MM.1S (cell line): ENCODE measurements around the gene MAL.
"Not testable (repeated sequence)": the region's sequence is repeated elsewhere in the genome, so short reads cannot be mapped to it uniquely, and the experiment has no call there.

Source experiments
- DNase-seq: peaks from one replicate; pipeline ENCODE4 v3.0.0-alpha.2; 2015
- H2AFZ ChIP-seq: fragments of 300-600 bp; sonication (generic); 2 replicates; pipeline ENCODE4 v1.6.0; 2016; ENCODE audit warnings: antibody characterized with exemption, low read length
- H3F3A ChIP-seq: fragments of 300-600 bp; sonication (generic); 2 replicates; pipeline ENCODE4 v1.6.1; 2016; ENCODE audit warnings: mild to moderate bottlenecking, antibody characterized with exemption, low read length, moderate library complexity, mixed read lengths; ENCODE audit not compliant: insufficient read depth
- H3K27ac ChIP-seq: fragments of 300-600 bp; sonication (generic); 2 replicates; pipeline ENCODE4 v1.5.1; 2016; ENCODE audit warnings: mild to moderate bottlenecking, low read length
- H3K27me3 ChIP-seq: fragments of 300-600 bp; sonication (generic); replicated peaks from 2 replicates; pipeline ENCODE4 v1.6.0; 2016; ENCODE audit warnings: low read length; ENCODE audit not compliant: insufficient read depth
- H3K36me3 ChIP-seq: fragments of 300-600 bp; sonication (generic); replicated peaks from 2 replicates; pipeline ENCODE4 v1.6.1; 2016; ENCODE audit warnings: mild to moderate bottlenecking, low read length, mixed read lengths; ENCODE audit not compliant: insufficient read depth
- H3K4me1 ChIP-seq: fragments of 300-600 bp; sonication (generic); 2 replicates; pipeline ENCODE4 v1.6.1; 2016; ENCODE audit warnings: low read length, mixed read lengths
- H3K4me2 ChIP-seq: fragments of 300-600 bp; sonication (generic); 2 replicates; pipeline ENCODE4 v1.6.0; 2016; ENCODE audit warnings: low read depth, low read length
- H3K4me3 ChIP-seq: fragments of 300-600 bp; sonication (generic); 2 replicates; pipeline ENCODE4 v1.5.1; 2016; ENCODE audit warnings: low read length, mixed read lengths
- H3K79me2 ChIP-seq: fragments of 300-600 bp; sonication (generic); 2 replicates; pipeline ENCODE4 v1.6.1; 2016; ENCODE audit warnings: mixed run types, low read length, mixed read lengths
- H3K9ac ChIP-seq: fragments of 300-600 bp; sonication (generic); 2 replicates; pipeline ENCODE4 v1.6.1; 2016; ENCODE audit warnings: low read length, mixed read lengths
- H3K9me2 ChIP-seq: fragments of 300-600 bp; sonication (generic); replicated peaks from 2 replicates; pipeline ENCODE4 v1.6.1; 2016; ENCODE audit warnings: mild to moderate bottlenecking, low read length, mixed read lengths; ENCODE audit not compliant: insufficient read depth
- H3K9me3 ChIP-seq: fragments of 300-600 bp; sonication (generic); replicated peaks from 2 replicates; pipeline ENCODE4 v1.6.1; 2016; ENCODE audit warnings: mild to moderate bottlenecking, low read length, mixed read lengths; ENCODE audit not compliant: insufficient read depth
- H4K20me1 ChIP-seq: fragments of 300-600 bp; sonication (generic); 2 replicates; pipeline ENCODE4 v1.6.1; 2016; ENCODE audit warnings: mild to moderate bottlenecking, low read length, moderate library complexity, mixed read lengths; ENCODE audit not compliant: insufficient read depth
- EZH2 ChIP-seq: fragments of 300-600 bp; sonication (generic); optimal IDR thresholded peaks from 2 replicates; pipeline ENCODE3; 2017; ENCODE audit warnings: low read depth, mild to moderate bottlenecking, antibody characterized with exemption, low read length, mixed read lengths
- EZH2phosphoT487 ChIP-seq: fragments of 300-600 bp; sonication (generic); IDR thresholded peaks from 2 replicates; pipeline ENCODE4 v1.6.1; 2018; ENCODE audit warnings: antibody characterized with exemption, low read length
- TF ChIP-seq, protein P1 (sequence below): fragments of 300-600 bp; sonication (generic); IDR thresholded peaks from 2 replicates; pipeline ENCODE4 v1.5.1; 2016; ENCODE audit warnings: antibody characterized with exemption, low read length, mixed read lengths

The MAL gene

DNA sequence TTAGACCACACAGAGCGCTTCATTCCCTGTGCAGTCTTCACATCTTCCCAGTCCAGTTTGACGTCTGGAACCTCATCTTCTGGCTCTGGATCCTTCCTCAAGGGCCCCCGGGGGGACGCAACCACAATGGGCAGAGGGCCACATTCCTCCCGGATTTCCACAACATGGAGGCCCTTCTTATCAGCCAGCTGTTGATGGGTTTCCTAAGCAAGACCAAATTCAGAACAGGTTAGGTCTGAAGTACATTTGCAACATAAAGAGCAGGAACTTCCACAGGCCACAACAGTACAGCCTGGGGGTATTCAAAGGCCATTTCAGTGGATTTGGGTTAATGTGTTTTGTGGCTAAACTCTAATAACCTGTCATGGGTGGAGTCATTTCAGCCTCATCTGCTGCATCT lies 61.9 kb downstream of the MAL start:
- H3K9ac ChIP-seq, result no peak overlapping the region
- no peaks in the 10 kb centered on the region for H3K9me3 ChIP-seq
- no peaks in the 10 kb centered on the region for H3K27me3 ChIP-seq
- H3K79me2 ChIP-seq, result no peaks in the 10 kb centered on the region
- no peak overlapping the region for H3K4me3 ChIP-seq
- H3K36me3 ChIP-seq, result peaks cover 17% of the 10 kb centered on the region; the same call in 1 of the 2 replicates
- H3K4me2 ChIP-seq, result no peak overlapping the region
- TF ChIP-seq, protein P1, sequence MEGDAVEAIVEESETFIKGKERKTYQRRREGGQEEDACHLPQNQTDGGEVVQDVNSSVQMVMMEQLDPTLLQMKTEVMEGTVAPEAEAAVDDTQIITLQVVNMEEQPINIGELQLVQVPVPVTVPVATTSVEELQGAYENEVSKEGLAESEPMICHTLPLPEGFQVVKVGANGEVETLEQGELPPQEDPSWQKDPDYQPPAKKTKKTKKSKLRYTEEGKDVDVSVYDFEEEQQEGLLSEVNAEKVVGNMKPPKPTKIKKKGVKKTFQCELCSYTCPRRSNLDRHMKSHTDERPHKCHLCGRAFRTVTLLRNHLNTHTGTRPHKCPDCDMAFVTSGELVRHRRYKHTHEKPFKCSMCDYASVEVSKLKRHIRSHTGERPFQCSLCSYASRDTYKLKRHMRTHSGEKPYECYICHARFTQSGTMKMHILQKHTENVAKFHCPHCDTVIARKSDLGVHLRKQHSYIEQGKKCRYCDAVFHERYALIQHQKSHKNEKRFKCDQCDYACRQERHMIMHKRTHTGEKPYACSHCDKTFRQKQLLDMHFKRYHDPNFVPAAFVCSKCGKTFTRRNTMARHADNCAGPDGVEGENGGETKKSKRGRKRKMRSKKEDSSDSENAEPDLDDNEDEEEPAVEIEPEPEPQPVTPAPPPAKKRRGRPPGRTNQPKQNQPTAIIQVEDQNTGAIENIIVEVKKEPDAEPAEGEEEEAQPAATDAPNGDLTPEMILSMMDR, result no peak
- TF ChIP-seq EZH2, result no peak
- TF ChIP-seq EZH2phosphoT487, result no peak
- peaks cover 2% of the 10 kb centered on the region; the same call in 1 of the 2 replicates for H3F3A ChIP-seq
- no peaks in the 10 kb centered on the region for H3K4me1 ChIP-seq
- H4K20me1 ChIP-seq, result no peaks in the 10 kb centered on the region
- H3K27ac ChIP-seq, result no peak overlapping the region
- DNase-seq, result no peak
- no peaks in the 10 kb centered on the region for H3K9me2 ChIP-seq
- no peak overlapping the region for H2AFZ ChIP-seq

DNA sequence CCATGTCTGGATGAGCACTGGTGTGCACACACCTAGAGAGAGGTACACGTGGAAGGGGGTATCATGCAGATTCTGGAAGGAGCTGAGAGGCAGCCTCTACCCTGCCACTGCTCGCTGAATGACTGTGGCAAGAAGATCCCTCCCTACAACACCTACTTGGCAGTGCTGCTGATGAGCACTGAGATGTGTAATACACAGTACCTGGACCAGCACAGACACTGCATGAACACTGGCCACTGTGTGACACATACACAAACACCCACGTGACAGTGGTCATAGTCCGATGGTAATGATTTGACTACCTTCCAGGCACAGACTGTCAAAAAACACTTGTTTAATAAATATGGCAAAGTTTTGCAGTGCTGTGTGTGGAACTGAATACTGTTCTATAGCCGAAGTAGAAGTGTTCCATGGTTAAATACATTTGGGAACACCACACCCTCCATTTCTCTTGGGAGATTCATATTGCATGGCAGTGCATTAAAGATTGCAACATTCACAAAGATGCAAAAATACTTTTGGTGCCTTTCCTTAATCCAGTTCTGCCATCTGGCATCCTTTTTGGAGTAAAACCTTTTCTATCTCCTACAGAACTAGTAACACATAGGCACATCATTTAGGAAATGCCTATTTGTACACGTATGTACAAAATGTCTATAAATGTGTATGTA lies 66.5 kb downstream of the MAL start:
- TF ChIP-seq, protein P1, result no peak
- TF ChIP-seq EZH2phosphoT487 (no peak), EZH2 (no peak)
- Histone ChIP-seq H3K4me2 (no peak overlapping the region), H3K27ac (no peak overlapping the region), H3K9me2 (no peaks in the 10 kb centered on the region), H3K4me1 (no peaks in the 10 kb centered on the region), H3F3A (no peaks in the 10 kb centered on the region), H3K79me2 (no peaks in the 10 kb centered on the region), H3K9ac (no peak overlapping the region), H3K9me3 (no peaks in the 10 kb centered on the region), H4K20me1 (no peaks in the 10 kb centered on the region), H2AFZ (no peak overlapping the region), H3K27me3 (no peaks in the 10 kb centered on the region), H3K4me3 (no peak overlapping the region), H3K36me3 (peaks cover 15% of the 10 kb centered on the region; the same call in 1 of the 2 replicates)
- no peak for DNase-seq

DNA sequence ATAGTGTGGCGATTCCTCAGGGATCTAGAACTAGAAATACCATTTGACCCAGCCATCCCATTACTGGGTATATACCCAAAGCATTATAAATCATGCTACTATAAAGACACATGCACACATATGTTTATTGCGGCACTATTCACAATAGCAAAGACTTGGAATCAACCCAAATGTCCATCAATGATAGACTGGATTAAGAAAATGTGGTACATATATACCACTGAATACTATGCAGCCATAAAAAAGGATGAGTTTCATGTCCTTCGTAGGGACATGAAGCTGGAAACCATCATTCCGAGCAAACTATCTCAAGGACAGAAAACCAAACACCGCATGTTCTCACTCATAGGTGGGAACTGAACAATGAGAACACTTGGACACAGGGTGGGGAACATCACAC lies 72.8 kb downstream of the MAL start:
- not testable (repeated sequence) for H2AFZ ChIP-seq, H3K4me1 ChIP-seq, DNase-seq, H3K27me3 ChIP-seq, H3F3A ChIP-seq, H3K9me2 ChIP-seq, H3K27ac ChIP-seq, H3K9ac ChIP-seq, H3K4me2 ChIP-seq, H3K4me3 ChIP-seq, H4K20me1 ChIP-seq, H3K9me3 ChIP-seq
- Histone ChIP-seq H3K79me2 (peaks cover 14% of the 10 kb centered on the region), H3K36me3 (peaks cover 25% of the 10 kb centered on the region)

DNA sequence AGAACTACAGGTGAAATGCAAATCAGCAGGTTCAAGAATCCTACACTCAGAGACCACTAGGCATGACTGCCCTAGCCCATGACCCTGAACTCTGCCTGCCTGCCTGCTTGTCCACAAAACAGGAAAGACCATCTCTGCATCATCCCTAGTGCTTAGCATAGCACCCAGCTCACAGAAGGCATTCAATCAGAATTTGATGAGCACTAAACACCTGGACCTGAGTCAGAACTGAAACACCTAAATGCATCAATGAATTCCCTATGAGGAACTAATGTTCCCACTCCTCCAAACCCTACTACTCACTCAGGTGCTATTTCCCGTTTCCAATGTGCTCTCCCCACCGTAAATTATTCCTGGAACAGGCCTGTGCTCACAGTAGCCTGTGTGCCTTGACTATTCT lies 74.4 kb downstream of the MAL start:
- H3F3A ChIP-seq, result no peaks in the 10 kb centered on the region
- no peak for DNase-seq
- no peak for TF ChIP-seq EZH2phosphoT487
- TF ChIP-seq, protein P1, result no peak
- no peak for TF ChIP-seq EZH2
- H3K9me2 ChIP-seq, result no peaks in the 10 kb centered on the region
- no peak overlapping the region for H3K4me2 ChIP-seq
- no peaks in the 10 kb centered on the region for H4K20me1 ChIP-seq
- no peaks in the 10 kb centered on the region for H3K9me3 ChIP-seq
- peaks cover 25% of the 10 kb centered on the region for H3K36me3 ChIP-seq
- no peak overlapping the region for H2AFZ ChIP-seq
- H3K79me2 ChIP-seq, result peaks cover 14% of the 10 kb centered on the region
- no peak overlapping the region for H3K27ac ChIP-seq
- no peak overlapping the region for H3K4me3 ChIP-seq
- H3K4me1 ChIP-seq, result no peaks in the 10 kb centered on the region
- no peak overlapping the region for H3K9ac ChIP-seq
- H3K27me3 ChIP-seq, result no peaks in the 10 kb centered on the region
